CD4-positive, alpha-beta T cell treated with Interleukin-15 for 4 hours (primary cell): ENCODE data around the gene FOXP4.
A peak's percentile ranks its signal among the peaks of the same experiment; 100 is the strongest.

Experiments
- DNase-seq: peaks from one replicate; pipeline ENCODE4 v3.0.0-alpha.2; 2020; ENCODE audit warnings: low spot score

FOXP4 gene

GRCh38 chr6:41545703-41546474 lies at the start of gene FOXP4:
Gene FOXP4 (plus strand): TSS chr6:41546381. CDS start chr6:41565761, 19,380 bp downstream.
- peak; percentile 84 for DNase-seq

GRCh38 chr6:41497573-41497972 lies 48.6 kb upstream of the FOXP4 start:
- no peak for DNase-seq

GRCh38 chr6:41497994-41498393 lies 48.2 kb upstream of the FOXP4 start:
- DNase-seq, result no peak

GRCh38 chr6:41498968-41499599 lies 47.1 kb upstream of the FOXP4 start:
- DNase-seq, result no peak

GRCh38 chr6:41500561-41500960 lies 45.6 kb upstream of the FOXP4 start:
- DNase-seq, result no peak

- no peak for DNase-seq
Measured at GRCh38 chr6:41502566-41502916, 43.6 kb upstream of the FOXP4 start.

GRCh38 chr6:41502917-41503671 lies 43.1 kb upstream of the FOXP4 start:
- no peak for DNase-seq

- DNase-seq, result no peak
Measured at GRCh38 chr6:41503827-41504465, 42.2 kb upstream of the FOXP4 start.

- no peak for DNase-seq
Measured at GRCh38 chr6:41504466-41505121, 41.6 kb upstream of the FOXP4 start.

GRCh38 chr6:41505122-41506049 lies 40.8 kb upstream of the FOXP4 start:
- DNase-seq, result no peak

- DNase-seq, result no peak
Measured at GRCh38 chr6:41508479-41508878, 37.7 kb upstream of the FOXP4 start.

- DNase-seq, result no peak
Measured at GRCh38 chr6:41509580-41509979, 36.6 kb upstream of the FOXP4 start.

- no peak for DNase-seq
Measured at GRCh38 chr6:41511443-41512060, 34.6 kb upstream of the FOXP4 start.

GRCh38 chr6:41512146-41512701 lies 34.0 kb upstream of the FOXP4 start:
- no peak for DNase-seq

GRCh38 chr6:41515995-41516394 lies 30.2 kb upstream of the FOXP4 start:
- DNase-seq, result no peak

- DNase-seq, result no peak
Measured at GRCh38 chr6:41518118-41518517, 28.1 kb upstream of the FOXP4 start.

GRCh38 chr6:41519305-41519744 lies 26.9 kb upstream of the FOXP4 start:
- DNase-seq, result no peak

- no peak for DNase-seq
Measured at GRCh38 chr6:41519745-41520699, 26.2 kb upstream of the FOXP4 start.
